ENCODE data around the gene RYR3.

DNA sequence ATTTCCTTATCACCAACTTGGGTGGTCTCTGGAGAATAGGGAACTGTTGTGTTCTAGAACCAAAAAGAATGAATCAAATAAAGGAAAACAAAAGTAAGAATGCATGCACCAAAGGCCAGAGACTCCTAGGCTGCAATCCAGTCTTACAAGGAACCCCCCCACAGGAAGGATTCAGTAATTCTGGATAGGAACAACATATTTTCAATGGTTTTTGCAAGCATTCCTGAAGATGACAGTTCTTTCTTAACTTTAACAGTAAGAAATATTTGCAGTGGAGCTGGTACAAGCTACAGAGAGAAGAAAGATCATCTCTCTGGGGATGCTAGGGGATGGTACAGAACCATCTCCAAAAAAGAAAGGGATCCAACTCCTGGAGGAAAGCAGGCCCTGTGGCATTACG is 541.3 kb downstream of the RYR3 start:
- TF ChIP-seq HOXA7 (CRISPR knock-in tag; IDR thresholded peaks at IDR 0.05; ENCODE audit: borderline replicate concordance): no peak
- TF ChIP-seq ZNF302 (tag by site-specific recombination; IDR thresholded peaks at IDR 0.05; ENCODE audit: low read depth): no peak
- TF ChIP-seq, protein P1, sequence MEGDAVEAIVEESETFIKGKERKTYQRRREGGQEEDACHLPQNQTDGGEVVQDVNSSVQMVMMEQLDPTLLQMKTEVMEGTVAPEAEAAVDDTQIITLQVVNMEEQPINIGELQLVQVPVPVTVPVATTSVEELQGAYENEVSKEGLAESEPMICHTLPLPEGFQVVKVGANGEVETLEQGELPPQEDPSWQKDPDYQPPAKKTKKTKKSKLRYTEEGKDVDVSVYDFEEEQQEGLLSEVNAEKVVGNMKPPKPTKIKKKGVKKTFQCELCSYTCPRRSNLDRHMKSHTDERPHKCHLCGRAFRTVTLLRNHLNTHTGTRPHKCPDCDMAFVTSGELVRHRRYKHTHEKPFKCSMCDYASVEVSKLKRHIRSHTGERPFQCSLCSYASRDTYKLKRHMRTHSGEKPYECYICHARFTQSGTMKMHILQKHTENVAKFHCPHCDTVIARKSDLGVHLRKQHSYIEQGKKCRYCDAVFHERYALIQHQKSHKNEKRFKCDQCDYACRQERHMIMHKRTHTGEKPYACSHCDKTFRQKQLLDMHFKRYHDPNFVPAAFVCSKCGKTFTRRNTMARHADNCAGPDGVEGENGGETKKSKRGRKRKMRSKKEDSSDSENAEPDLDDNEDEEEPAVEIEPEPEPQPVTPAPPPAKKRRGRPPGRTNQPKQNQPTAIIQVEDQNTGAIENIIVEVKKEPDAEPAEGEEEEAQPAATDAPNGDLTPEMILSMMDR (tag by site-specific recombination; IDR thresholded peaks at IDR 0.05): no peak
- no peak for TF ChIP-seq ZNF174 (tag by site-specific recombination; IDR thresholded peaks at IDR 0.05)
- TF ChIP-seq BCL11B (tag by site-specific recombination; IDR thresholded peaks at IDR 0.05; ENCODE audit: low read depth): no peak
- no peak for TF ChIP-seq ZNF792 (tag by site-specific recombination; IDR thresholded peaks at IDR 0.05)

Data from HEK293 (cell line).